ENCODE results near the gene AGTRAP.

The AGTRAP gene

DNA sequence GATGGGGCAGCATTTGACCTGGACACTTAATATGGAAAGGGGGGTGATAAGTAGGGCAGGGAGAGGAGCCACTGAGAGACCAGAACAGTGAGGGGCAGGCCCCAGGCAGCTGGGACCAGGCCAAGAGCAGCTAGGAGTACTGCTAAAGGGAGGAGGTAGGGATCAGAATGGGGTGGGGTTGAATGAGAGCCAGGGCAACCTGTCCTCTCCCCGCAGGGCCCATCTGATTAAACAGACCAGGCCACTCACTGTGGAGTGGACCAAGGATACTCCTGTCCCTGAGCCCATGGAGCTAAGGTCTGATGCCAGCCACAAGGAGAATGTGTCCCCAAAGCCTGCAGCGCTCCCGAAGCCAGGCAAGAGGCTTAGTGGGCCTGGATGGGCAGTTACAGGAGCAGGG lies 28.2 kb downstream of the AGTRAP start:
- TF ChIP-seq FOXP2 (optimal IDR thresholded peaks at IDR 0.05; ENCODE audit: borderline replicate concordance, extremely low read depth, extremely low read length, insufficient read depth) (no peak), SIN3A (IDR thresholded peaks at IDR 0.05; ENCODE audit: borderline replicate concordance, insufficient read depth, low read length) (no peak), TAF1 (IDR thresholded peaks at IDR 0.05; ENCODE audit: borderline replicate concordance, insufficient read depth, low read length) (no peak), POLR2AphosphoS5 (IDR thresholded peaks at IDR 0.05; ENCODE audit: low read depth, low read length) (no peak)
- TF ChIP-seq, protein P1, sequence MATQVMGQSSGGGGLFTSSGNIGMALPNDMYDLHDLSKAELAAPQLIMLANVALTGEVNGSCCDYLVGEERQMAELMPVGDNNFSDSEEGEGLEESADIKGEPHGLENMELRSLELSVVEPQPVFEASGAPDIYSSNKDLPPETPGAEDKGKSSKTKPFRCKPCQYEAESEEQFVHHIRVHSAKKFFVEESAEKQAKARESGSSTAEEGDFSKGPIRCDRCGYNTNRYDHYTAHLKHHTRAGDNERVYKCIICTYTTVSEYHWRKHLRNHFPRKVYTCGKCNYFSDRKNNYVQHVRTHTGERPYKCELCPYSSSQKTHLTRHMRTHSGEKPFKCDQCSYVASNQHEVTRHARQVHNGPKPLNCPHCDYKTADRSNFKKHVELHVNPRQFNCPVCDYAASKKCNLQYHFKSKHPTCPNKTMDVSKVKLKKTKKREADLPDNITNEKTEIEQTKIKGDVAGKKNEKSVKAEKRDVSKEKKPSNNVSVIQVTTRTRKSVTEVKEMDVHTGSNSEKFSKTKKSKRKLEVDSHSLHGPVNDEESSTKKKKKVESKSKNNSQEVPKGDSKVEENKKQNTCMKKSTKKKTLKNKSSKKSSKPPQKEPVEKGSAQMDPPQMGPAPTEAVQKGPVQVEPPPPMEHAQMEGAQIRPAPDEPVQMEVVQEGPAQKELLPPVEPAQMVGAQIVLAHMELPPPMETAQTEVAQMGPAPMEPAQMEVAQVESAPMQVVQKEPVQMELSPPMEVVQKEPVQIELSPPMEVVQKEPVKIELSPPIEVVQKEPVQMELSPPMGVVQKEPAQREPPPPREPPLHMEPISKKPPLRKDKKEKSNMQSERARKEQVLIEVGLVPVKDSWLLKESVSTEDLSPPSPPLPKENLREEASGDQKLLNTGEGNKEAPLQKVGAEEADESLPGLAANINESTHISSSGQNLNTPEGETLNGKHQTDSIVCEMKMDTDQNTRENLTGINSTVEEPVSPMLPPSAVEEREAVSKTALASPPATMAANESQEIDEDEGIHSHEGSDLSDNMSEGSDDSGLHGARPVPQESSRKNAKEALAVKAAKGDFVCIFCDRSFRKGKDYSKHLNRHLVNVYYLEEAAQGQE (IDR thresholded peaks at IDR 0.05; ENCODE audit: insufficient read depth in 1 of 2, low read depth in 2 of 2, low read length in 2 of 2), result no peak

DNA sequence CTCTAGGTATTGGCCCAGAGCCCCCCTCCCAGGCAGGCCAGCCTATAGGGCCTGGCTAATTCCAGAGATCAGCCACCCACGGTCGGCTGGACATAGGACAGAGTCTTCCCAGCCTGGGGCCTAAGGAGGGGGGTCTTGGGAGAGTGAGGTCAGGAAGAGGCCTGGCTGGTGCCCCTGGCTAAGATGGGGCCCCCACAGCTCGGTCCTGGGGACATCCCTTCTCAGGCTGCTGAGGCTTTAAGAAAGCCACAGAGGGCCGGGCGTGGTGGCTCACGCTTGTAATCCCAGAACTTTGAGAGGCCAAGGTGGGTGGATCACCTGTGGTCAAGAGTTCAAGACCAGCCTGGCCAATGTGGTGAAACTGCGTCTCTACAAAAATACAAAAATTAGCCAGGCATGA lies 28.6 kb downstream of the AGTRAP start:
- TF ChIP-seq POLR2AphosphoS5 (IDR thresholded peaks at IDR 0.05; ENCODE audit: low read depth, low read length) (no peak), TAF1 (IDR thresholded peaks at IDR 0.05; ENCODE audit: borderline replicate concordance, insufficient read depth, low read length) (no peak), SIN3A (IDR thresholded peaks at IDR 0.05; ENCODE audit: borderline replicate concordance, insufficient read depth, low read length) (no peak), FOXP2 (optimal IDR thresholded peaks at IDR 0.05; ENCODE audit: borderline replicate concordance, extremely low read depth, extremely low read length, insufficient read depth) (no peak)
- TF ChIP-seq, protein P1 (IDR thresholded peaks at IDR 0.05; ENCODE audit: insufficient read depth in 1 of 2, low read depth in 2 of 2, low read length in 2 of 2), result no peak

DNA sequence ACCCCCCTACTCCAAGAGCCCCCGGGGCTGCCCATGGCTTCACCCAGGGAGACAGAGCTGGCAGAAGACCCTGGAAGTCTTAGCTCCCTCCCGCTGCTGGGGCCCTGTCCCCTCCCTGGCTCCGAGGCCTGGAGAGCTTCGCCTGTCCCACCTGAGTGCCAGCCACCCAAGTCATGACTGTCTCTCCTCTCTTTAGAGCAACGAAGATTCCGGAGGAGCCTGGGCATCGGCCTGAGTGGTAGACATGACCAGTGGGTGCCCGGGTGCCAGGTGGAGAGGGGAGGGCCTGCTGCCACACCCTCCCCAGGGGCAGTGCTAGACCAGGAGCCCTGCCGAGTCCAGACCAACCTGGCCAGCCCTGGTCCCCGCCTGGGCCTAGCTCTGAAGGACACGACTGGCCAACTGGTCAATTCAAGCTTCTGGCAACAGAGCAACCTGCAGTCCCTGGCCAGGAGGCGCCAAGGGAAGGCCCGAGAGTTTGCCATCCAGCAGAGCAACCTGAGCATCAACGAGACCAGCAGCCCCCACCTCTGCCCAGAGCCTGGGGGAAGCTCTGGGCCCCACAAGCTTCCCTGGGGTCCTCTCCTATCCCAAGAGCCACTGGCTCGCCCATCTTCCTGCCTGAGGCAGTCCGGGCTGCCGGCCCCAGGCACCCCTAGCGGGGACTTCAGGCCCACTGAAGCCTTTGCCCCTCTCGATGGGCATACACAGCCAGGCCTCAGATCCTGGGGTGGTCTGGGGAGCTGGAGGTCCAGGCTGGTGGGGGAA lies 29.9 kb downstream of the AGTRAP start:
- no peak for TF ChIP-seq TAF1 (IDR thresholded peaks at IDR 0.05; ENCODE audit: borderline replicate concordance, insufficient read depth, low read length)

DNA sequence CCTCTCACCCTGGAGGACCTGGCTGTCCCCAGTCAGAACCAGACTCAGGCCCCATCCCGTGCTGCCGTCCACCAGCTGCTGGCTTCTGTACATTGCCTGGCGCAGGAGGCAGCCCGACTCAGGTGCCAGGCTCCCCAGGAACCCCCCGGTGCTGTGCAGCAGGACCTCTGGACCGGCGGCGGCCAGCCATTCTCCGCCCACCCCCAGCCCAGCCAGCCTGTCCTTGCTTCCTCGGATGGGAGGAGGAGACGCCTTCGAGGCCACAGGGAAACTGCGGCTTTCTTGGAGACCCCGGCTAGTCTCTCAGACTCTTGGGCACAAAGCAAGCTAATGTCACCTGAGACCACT lies 30.5 kb downstream of the AGTRAP start:
- TF ChIP-seq POLR2AphosphoS5 (IDR thresholded peaks at IDR 0.05; ENCODE audit: low read depth, low read length) (no peak), TAF1 (IDR thresholded peaks at IDR 0.05; ENCODE audit: borderline replicate concordance, insufficient read depth, low read length) (no peak), FOXP2 (optimal IDR thresholded peaks at IDR 0.05; ENCODE audit: borderline replicate concordance, extremely low read depth, extremely low read length, insufficient read depth) (no peak)
- TF ChIP-seq, protein P1 (IDR thresholded peaks at IDR 0.05; ENCODE audit: insufficient read depth in 1 of 2, low read depth in 2 of 2, low read length in 2 of 2), result no peak

DNA sequence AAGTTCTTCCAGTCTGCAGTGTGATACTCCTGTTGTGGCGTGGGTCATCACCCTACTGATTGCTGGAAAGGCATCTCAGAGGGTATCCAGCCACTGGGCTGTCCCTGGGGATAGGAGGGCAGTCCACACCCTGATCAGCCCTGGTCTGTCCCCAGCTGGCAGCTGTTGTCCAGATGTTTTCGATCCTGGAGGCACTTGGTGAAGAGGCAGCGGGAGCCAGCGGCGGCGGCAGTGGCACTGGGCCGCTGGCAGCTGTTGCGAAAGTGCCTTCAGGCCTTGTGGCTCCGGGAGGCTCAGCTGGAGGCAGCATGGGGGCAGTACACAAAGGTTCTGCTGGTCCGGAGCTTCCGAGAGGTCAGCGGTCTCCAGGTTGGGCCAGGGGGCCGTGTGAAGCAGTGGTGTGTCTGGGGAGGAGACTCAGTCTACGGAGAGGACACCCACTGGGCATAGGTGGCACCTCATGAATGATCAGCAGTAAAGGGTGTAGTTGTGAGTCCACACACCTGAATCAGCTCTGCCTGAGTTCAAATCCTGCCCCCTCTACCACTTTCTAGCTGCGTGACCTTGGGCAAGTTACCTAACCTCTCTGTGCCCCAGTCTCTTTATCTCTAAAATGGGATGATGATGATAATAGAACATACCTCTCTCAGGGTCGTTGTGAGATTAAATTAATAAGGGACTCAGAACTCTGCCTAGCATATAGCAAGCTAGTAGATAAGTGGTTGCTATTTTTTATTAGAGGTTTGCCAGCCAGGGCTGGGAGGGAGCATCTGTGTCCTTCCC lies 32.2 kb downstream of the AGTRAP start:
- TF ChIP-seq POLR2AphosphoS5 (IDR thresholded peaks at IDR 0.05; ENCODE audit: low read depth, low read length) (no peak), TAF1 (IDR thresholded peaks at IDR 0.05; ENCODE audit: borderline replicate concordance, insufficient read depth, low read length) (no peak), SIN3A (IDR thresholded peaks at IDR 0.05; ENCODE audit: borderline replicate concordance, insufficient read depth, low read length) (no peak), FOXP2 (optimal IDR thresholded peaks at IDR 0.05; ENCODE audit: borderline replicate concordance, extremely low read depth, extremely low read length, insufficient read depth) (no peak)
- TF ChIP-seq, protein P1 (IDR thresholded peaks at IDR 0.05; ENCODE audit: insufficient read depth in 1 of 2, low read depth in 2 of 2, low read length in 2 of 2), result no peak

All from PFSK-1 (cell line).